Uterus (tissue), 2 donors: ENCODE results near the gene KCNA10.

Source experiments
- CTCF ChIP-seq, 4 experiments: fragments of 200-600 bp in 2 of 4; fragments of 450-650 bp in 2 of 4; sonication (generic) in 2 of 4; IDR thresholded peaks; one replicate each; pipeline ENCODE4 v1.5.1; 2016 to 2019; ENCODE audit warnings: antibody characterized with exemption in 4 of 4, mild to moderate bottlenecking in 2 of 4, moderate library complexity in 1 of 4
- POLR2A ChIP-seq, 2 donors: fragments of 450-650 bp; IDR thresholded peaks; one replicate each; pipeline ENCODE4 v1.6.1; 2016; ENCODE audit warnings: antibody characterized with exemption in 2 of 2, mild to moderate bottlenecking in 1 of 2, moderate library complexity in 1 of 2

- TF ChIP-seq CTCF (IDR thresholded peaks at IDR 0.05), result no peak
- TF ChIP-seq POLR2A (IDR thresholded peaks at IDR 0.05), result no peak
These were observed 16.4 kb downstream of the KCNA10 start for GRCh38 chr1:110502402-110503151.
